HG03378 (cell line): ENCODE measurements around the gene TMEM79.

Source experiments
- ATAC-seq: cut with Tn5 transposase; IDR thresholded peaks from one replicate; pipeline ENCODE4 v1.9.1; 2021; ENCODE audit warnings: mild to moderate bottlenecking, moderate library complexity; ENCODE audit not compliant: unreplicated experiment

Gene TMEM79

DNA sequence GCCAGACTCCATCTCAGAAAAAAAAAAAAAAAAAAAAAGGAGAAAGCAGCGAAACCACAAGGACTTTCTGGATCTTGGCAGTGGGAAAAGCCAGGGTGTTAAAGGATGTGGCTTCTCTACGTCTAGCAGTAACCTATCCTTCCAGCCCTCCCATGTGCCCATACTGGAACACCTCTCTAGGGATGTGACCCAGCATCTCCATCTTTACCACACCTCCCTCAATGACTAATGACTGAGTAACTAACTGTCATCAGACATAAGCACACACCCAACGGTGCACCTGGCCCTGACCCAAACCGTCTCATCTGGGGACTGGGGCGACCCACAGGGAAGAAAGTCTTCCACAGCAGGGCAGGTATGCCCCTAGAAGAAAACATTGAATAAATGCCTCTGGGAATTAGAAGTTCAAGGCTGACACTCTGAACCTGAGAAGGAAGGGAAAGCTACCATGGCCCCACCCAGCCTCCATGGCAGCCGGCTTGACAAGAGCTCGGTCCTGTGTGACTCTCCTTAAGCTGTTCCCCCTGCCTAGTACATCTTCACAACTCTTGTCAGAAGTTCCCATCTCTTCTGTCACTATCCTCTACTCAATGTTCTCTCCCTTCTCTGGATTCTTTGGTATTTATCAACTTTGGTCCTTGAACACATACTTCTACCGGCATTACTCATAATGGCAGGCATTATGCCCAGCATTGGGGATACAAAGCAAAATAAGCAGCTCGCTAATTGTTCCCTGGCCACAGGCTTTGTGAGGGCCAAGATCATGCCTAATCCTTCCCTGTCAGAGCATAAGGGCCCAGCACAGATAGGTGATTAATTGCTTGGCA, 21.5 kb upstream of the TMEM79 start:
- ATAC-seq: no peak

DNA sequence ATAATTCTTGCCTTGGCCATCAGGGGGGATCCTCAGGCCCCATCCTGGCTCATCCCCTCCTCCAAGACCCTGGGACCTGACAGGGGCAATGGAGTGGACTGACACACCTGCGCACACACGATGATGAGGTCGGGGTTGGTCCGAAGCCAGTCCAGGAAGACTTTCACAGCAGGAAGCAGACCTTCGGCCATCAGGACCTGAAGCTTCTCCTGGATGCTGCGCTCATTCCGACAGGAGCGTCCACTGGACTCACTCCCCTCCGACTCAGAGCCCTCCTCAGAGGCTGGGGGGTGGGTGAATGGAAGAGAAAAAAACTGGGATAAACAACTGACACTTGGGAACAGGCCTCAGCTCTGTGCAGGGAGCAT, 20.9 kb upstream of the TMEM79 start:
- ATAC-seq: no peak

DNA sequence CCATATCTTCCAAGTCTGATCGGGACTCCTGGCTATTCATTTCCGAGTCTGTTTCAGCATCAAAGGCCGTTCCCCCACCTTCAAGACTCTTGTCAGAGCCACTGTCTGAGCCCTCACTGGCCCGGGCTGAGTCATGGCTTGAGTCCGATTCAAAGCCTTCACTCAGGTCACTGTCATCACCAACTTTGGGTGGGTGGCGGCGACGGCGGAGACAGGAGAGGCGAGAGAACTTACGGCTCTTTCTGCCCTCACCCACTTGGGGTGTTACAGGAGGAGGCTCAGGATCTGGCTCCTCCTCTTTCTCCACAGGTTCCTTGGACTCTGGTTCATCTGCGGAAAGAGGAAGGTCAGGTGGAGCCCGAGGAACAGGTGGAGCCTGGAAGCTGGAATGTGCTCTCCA, 18.1 kb upstream of the TMEM79 start:
- ATAC-seq: no peak

DNA sequence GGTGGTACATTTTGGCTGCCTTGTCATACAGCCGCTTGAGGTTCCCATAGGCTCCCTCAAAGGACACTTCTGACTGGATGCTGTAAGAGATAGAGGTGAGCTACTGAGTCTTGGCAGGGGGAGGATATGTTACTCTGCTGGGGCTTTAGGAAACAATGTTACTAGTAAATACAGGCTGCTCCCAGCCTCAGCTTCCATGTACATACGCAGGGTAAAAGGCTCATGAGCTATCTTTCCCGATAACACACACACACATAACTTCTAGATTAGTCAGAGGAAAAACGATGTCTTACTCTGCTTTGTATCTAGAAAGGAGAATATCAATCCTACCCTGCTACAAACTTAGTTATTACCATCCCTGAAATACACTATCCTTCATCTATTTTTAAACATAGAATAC, 15.8 kb upstream of the TMEM79 start:
- no peak for ATAC-seq

DNA sequence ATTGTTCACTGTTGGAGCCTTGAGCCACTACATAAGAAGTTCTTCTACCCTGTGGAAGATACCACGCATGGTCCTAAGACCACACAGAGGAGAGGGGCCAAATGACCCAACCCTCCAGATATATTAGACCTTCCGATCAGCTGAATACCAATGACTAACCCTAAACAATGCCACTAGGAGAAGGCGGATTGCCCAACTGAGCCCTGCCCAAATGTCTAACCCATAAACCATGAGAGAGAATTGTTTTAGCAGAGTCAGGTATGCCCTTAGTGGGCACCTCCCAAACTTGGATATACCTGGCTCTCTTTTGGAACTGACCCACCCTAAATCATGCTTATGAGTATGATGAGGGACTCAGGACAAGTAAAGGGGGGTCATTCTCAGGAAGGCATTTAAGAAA, 13.8 kb upstream of the TMEM79 start:
- ATAC-seq: no peak

DNA sequence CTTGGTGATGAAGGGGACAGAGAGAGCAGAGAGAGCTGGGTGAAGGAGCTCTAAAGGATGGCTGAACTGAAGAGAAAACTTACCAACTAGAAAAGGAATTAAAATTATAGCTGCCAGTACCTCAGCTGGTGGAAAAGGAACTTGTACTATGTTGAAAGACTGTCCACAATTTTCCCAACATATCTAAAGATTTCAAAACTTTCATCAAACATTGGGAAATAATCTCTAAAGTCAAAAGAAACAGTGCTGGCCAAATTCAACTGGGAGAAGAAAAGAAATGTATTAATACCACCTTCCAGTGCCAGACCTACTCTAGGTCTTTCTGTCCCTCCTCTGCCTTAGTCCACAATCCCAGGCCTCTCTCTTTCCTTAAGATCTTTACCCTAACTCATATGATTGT, 7.6 kb upstream of the TMEM79 start:
- ATAC-seq: no peak

DNA sequence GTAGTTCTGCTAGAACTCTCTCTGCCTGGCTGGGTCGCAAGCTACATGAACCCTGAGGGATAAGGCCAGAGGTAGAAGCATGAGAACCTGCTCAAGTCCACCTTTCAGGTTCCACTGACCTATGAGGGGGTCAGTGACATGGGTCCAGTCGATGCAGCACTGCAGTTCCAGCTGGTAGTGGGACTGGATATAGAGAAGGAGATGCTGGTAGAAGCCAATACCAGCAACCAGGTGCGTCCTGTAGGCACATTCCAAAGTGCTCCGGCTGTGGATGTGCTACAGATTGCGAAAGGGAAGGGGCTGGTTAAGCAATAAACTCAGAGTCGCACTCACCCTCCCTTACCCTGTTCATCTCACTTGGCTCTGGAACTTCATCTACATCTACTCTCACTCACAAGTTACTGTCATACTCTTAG, 7.2 kb upstream of the TMEM79 start:
- no peak for ATAC-seq

DNA sequence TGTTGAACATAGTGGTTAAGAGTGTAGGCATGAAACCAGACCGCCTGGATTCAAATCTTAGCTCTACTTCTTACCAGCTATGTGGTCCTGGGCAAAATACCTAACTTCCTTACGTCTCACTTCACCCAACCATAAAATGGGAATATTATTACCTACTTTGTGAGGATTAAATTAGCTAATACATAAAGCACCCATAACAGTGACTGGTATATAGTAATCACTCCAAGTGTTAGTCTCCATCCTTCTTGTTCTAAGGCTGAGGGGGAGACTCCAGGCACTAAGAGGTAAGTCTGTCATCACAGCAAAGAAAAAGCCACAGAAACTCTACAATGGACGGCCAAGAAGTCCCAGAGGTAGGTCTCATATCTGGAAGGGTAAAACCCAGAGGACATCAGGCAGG, 4.3 kb upstream of the TMEM79 start:
- no peak for ATAC-seq

DNA sequence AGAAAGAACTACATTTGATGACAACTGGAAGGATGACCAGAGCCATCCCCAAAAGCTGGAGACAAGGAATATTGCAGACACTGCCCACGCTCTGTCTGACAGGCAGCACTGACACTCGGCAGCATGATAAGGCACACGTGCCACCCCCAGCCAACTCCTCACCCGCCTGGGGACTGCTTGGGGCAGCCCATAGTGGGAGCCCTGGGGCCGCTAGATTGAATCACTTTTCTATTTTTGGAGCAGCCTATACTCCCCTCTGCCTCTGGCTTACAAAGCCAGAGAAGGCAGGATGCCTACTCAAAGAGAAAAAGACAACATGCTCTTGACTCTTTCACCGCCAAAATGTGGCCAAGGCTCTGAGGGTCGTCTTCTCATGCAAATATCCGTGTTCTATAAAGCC, 2.8 kb upstream of the TMEM79 start:
- ATAC-seq: no peak

DNA sequence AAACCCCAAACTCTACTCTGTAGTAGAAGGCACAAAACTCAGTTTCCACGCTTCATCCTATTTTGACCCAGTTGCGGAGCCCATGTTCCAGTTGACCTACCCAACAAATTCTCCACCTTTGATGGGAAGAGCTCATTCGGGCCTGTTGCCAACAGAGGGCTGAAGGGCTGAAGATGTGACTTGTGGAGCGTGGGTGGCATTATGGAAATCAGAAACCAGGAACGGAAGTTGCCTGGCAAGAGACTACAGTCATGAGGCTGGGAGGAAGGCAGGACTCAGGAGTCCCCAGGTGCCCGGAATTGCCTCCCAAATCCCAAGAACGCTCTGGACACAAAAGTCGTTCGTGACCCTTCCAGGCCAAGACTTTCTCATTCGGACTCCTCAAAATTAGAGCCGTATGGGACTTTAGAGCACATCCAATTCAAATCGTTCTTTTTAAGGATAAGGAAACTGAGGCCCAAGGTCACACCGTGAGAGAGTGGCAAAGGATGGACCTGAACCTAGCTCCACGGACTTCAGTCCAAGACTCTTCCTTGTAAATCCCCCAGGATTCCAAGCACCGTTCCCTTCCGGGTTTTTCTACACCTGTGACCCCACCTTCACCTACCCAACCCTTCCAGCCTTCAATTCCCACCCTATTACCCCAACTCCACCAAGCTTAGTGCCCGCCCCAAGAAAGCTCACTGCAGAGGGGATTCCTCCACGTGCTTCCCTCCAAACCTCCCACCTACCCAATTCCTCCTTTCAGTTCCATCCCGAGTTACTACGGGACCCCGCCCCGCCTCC, 2.2 kb upstream of the TMEM79 start:
- ATAC-seq: peak; percentile 2

DNA sequence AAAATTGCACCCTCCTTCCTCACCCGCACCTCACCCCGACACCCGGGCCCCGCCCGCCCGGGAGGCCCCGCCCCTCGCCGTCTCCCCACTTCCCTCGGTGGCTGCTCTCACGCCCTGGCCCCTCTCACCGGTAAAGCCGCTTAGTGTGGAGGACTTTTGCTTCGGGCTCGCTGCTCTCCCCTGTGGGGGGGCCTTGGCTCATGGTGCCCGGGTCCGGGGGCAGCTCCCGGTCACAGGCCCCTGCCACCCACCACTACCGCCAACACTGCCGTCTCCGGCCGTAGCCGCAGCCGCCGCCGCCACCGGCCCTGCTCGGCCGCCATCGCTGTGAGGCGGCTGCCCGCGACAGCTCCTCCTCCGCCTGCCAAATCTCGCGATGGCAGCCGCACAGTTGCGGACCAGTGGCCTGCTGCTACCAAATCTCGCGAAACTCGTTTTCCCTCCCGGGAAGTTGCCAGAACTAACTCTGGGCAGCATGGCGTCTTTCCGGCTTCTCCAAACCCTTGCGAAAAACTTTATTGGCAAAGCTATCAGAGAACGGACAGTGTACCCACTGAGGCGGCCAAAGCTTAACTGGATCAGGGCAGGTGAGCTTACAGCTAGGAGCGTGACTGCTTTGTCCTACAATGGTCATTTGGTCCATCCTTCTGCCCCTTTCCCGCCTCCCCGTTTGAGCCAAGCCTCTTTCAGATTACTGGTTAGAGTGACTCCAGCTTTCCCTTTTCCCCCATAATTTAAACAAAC, 1.5 kb upstream of the TMEM79 start, which contains the start of gene SMG5:
TSS of gene SMG5 (minus strand) at position 347 of the 744 bp plus-strand sequence. CDS start at position 202, 145 bp downstream.
- ATAC-seq: peak; percentile 71

DNA sequence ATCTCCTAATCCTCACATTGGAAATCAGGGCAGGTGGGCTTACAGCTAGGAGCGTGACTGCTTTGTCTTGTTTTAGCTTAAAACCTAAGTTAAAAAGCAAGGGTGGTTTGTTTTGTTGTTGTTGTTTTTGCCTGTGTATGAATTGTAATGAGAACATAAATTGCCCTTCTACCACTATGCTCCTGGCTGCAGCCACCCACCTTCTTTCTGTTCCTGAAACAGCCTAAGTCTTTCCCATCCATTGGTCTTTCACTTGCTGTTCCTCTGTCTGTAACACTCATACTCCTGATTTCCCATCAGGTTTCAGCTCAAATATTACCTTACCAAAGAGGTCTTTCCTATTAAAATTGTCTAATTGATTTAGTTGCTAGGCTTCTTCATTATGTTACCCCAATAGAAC, 604 bp upstream of the TMEM79 start:
- ATAC-seq: no peak

DNA sequence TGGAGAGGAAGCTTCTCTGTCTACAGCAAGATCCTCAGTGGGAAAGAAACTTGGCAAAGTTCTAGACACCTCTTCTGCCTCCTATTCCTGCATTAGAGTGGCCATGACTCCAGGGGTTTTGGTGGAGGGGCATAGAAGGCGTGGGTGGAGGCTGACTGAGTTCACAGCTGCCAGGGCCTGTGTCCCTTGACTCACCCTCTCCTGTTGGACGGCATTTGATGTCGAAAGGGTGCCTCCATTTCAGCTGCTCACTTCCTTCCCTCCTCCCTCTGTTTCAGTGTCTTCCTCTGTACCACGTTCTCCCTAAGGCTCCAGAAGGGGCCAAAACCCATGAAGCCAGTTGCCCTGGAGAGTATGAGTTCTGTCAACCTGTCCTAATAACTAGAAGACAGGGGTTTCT, 632 bp downstream of the TMEM79 start:
- ATAC-seq: no peak

DNA sequence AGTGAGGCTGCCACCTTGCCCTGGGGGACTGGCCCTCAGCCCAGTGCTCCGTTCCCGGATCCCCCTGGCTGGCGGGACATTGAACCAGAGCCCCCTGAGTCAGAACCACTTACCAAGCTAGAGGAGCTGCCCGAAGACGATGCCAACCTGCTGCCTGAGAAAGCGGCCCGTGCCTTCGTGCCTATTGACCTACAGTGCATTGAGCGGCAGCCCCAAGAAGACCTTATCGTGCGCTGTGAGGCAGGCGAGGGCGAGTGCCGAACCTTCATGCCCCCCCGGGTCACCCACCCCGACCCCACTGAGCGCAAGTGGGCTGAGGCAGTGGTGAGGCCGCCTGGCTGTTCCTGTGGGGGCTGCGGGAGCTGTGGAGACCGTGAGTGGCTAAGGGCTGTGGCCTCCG, 1.3 kb downstream of the TMEM79 start:
- no peak for ATAC-seq

DNA sequence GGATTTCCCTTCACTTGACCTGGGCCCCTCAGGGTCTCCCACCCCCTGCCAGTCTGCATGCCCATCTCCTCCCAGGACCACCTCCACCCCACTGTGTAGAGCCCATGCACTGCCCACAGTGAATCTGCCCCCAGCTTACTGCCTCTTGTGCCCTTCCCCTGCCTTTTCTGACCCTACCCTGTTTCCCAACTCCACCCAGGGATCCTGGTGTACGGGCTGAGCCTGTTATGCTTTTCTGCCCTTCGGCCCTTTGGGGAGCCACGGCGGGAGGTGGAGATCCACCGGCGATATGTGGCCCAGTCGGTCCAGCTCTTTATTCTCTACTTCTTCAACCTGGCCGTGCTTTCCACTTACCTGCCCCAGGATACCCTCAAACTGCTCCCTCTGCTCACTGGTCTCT, 1.9 kb downstream of the TMEM79 start:
- ATAC-seq: no peak

DNA sequence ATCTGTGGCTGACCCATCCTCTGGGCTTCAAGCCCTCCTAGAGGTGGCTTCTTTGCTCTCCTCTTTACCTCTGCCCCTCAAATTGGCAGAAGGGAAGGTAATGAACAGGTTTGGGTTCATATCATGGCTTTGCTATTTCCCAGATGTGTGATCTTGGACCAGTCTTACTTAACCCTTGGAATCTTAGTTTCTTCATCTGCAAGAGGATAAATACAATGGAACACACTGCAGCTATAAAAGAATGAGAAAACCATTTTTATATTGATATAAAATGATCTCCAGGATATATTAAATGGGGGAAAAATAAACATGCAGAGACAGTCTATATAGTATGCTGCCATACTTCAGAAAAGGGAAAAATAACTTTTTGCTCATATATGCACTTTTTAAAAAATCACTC, 5.7 kb downstream of the TMEM79 start:
- no peak for ATAC-seq

DNA sequence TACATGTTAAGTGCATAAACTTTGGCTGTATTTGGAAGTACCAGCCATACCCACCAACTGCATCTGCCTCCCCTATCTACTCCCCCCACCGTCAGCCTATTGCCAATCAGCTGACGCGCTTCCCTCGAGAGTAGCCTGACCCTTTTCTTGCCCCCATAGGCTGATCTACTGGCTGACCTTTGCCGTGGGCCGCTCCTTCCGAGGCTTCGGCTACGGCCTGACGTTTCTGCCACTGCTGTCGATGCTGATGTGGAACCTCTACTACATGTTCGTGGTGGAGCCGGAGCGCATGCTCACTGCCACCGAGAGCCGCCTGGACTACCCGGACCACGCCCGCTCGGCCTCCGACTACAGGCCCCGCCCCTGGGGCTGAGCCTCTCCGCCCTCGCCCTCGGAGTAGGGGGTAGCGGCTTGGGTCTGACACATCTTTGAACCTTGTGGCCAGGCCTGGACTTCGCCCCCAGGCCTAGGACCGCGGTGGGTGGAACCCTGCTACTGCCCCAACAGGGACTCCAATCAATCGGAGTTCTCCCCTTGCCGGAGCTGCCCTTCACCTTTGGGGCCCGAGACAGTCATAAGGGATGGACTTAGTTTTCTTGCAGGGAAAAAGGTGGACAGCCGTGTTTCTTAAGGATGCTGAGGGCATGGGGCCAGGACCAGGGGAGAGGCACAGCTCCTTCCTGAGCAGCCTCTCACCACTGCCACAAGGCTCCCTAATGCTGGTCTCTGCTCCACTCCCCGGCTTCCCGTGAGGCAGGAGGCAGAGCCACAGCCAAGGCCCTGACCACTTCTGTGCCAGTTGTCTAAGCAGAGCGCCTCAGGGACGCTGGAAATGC, 7.3 kb downstream of the TMEM79 start:
- ATAC-seq: no peak

DNA sequence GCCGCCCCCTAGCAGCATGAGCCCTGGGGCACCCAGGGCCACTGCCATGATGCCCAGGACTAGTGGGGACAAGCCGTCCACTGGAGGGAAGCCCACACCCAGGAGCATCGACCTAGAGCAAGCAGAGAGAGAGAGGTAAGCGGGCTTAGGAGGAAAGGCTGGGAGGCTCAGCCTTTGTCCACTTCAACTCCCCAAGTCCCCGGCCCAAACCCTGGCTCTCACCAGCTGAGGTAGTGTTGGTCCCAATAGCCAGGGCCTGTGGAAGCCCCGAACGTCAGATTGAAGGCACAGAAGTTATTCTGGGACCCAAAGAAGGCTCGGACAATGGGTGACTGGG, 8.9 kb downstream of the TMEM79 start:
- ATAC-seq: no peak

DNA sequence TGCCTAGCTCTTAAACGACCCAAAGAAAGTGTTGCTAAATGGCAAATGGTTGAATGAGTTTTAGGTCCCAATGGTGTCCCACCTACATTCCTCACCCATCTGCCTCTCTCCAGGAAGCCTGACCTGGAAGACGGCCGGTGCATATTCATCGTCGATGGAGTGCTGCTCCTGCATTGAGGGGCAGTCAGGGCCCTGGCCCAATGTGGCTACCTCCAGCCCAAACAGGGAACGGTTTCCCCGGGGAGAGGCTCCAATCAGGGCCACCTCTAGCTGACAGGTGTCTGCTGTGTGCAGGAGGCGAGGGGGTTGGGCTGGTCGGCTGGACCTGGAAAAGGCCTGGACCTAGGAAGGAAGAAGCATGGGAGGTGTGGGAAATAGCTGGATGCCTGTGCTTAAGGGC, 9.8 kb downstream of the TMEM79 start:
- ATAC-seq: no peak

DNA sequence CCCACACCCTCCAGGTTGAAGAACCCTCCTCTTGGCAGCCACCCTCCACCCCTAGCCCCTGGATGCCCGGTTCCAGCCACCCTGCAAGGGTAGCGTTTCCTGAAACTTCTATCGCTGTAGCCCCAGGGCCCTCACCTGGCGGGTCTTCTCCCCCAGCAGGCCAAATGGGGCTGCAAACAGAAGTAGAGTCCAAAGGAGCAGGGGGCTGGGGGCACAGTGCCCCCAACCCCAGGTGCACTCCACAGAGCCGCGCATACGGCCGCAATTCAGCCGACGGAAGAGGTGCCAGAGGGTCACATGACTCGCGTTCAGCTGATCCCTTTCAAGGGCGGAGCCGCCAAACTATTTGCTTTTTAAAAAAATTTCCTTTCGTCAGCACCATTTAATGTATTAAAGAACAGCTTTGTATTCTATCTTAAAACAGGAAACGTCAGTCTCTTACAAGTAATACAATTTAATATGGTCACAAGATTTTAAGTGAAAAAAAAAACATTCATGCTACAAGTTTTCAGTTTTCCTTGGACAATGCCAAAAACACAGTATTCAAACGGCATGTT, 11.3 kb downstream of the TMEM79 start, which contains the start of gene GLMP:
TSS of gene GLMP (minus strand) at position 289 of the 557 bp plus-strand sequence. CDS start at position 255, 34 bp downstream.
- ATAC-seq: no peak
